HG02678 (cell line): ENCODE measurements around the gene TES.
"Not testable (repeated sequence)": the region's sequence is repeated elsewhere in the genome, so short reads cannot be mapped to it uniquely, and the experiment has no call there.

Experiments
- ATAC-seq: cut with Tn5 transposase; IDR thresholded peaks from one replicate; pipeline ENCODE4 v1.9.1; 2021; ENCODE audit warnings: mild to moderate bottlenecking, moderate library complexity; ENCODE audit not compliant: unreplicated experiment

TES gene

GRCh38 chr7:116210345-116211005 lies at the start of gene TES:
TSS of gene TES (plus strand) at chr7:116210539. CDS start at chr7:116210708, 169 bp downstream.
- ATAC-seq = peak; percentile 89

- ATAC-seq = no peak
Observed at GRCh38 chr7:116161728-116162127, 48.6 kb upstream of the TES start.

GRCh38 chr7:116162254-116162653 lies 48.1 kb upstream of the TES start:
- ATAC-seq = peak; percentile 41

- no peak for ATAC-seq
Observed at GRCh38 chr7:116162992-116163391, 47.3 kb upstream of the TES start.

- ATAC-seq = no peak
Observed at GRCh38 chr7:116164552-116165306, 45.6 kb upstream of the TES start.

GRCh38 chr7:116165717-116166116 lies 44.6 kb upstream of the TES start:
- ATAC-seq = peak; percentile 64

GRCh38 chr7:116166156-116166555 lies 44.2 kb upstream of the TES start:
- no peak for ATAC-seq

GRCh38 chr7:116167177-116167576 lies 43.2 kb upstream of the TES start:
- ATAC-seq = no peak

GRCh38 chr7:116169060-116169459 lies 41.3 kb upstream of the TES start:
- no peak for ATAC-seq

GRCh38 chr7:116170180-116170579 lies 40.2 kb upstream of the TES start:
- no peak for ATAC-seq

GRCh38 chr7:116171094-116171493 lies 39.2 kb upstream of the TES start:
- ATAC-seq = no peak

- ATAC-seq = no peak
Observed at GRCh38 chr7:116172353-116172752, 38.0 kb upstream of the TES start.

- ATAC-seq = peak; percentile 68
Observed at GRCh38 chr7:116173051-116174028, 37.0 kb upstream of the TES start.

- not testable (repeated sequence) for ATAC-seq
Observed at GRCh38 chr7:116175095-116175494, 35.2 kb upstream of the TES start.

- ATAC-seq = no peak
Observed at GRCh38 chr7:116176226-116176625, 34.1 kb upstream of the TES start.

- ATAC-seq = no peak
Observed at GRCh38 chr7:116177009-116177408, 33.3 kb upstream of the TES start.

GRCh38 chr7:116180302-116180701 lies 30.0 kb upstream of the TES start:
- ATAC-seq = peak; percentile 84

GRCh38 chr7:116182023-116182422 lies 28.3 kb upstream of the TES start:
- ATAC-seq = no peak

GRCh38 chr7:116185450-116185849 lies 24.9 kb upstream of the TES start:
- no peak for ATAC-seq

- ATAC-seq = no peak
Observed at GRCh38 chr7:116185956-116186355, 24.4 kb upstream of the TES start.

GRCh38 chr7:116187400-116187799 lies 22.9 kb upstream of the TES start:
- no peak for ATAC-seq
